ENCODE results near the gene TSPAN9.

GRCh38 chr12:3193131-3193530 lies 116.0 kb downstream of the TSPAN9 start:
- TF ChIP-seq CTCF (IDR thresholded peaks at IDR 0.05; ENCODE audit: low read depth, low read length, missing input control) (no peak), REST (IDR thresholded peaks at IDR 0.05) (no peak), RAD21 (IDR thresholded peaks at IDR 0.05) (no peak), YY1 (IDR thresholded peaks at IDR 0.05) (no peak), TAF1 (conservative IDR thresholded peaks at IDR 0.05) (no peak), HNF4A (conservative IDR thresholded peaks at IDR 0.05) (no peak), EGR1 (IDR thresholded peaks at IDR 0.05; ENCODE audit: low read depth in 2 of 2) (no peak), SP1 (IDR thresholded peaks at IDR 0.05) (no peak), MAX (IDR thresholded peaks at IDR 0.05) (no peak), ATF3 (IDR thresholded peaks at IDR 0.05) (no peak), ZBTB33 (IDR thresholded peaks at IDR 0.05) (no peak), GABPA (IDR thresholded peaks at IDR 0.05 in 1 of 2, conservative IDR thresholded peaks at IDR 0.05 in 1 of 2) (no peak)

Measured in liver (tissue), 3 donors.